NB4 (cell line): ENCODE results near the gene OVOL3.
"Not testable (repeated sequence)": the region's sequence is repeated elsewhere in the genome, so short reads cannot be mapped to it uniquely, and the experiment has no call there.

ENCODE experiments used
- DNase-seq: peaks from one replicate; pipeline ENCODE4 v3.0.0; 2010; ENCODE audit warnings: low read depth
- H3K4me3 ChIP-seq: one replicate; pipeline ENCODE4 v1.5.1; 2011; ENCODE audit warnings: mild to moderate bottlenecking, low read depth, low read length, moderate library complexity
- MYC ChIP-seq: IDR thresholded peaks from 2 replicates; pipeline ENCODE4 v1.6.1; 2011; ENCODE audit warnings: low read depth, low read length
- POLR2A ChIP-seq: IDR thresholded peaks from 2 replicates; pipeline ENCODE4 v1.6.1; 2011; ENCODE audit warnings: mild to moderate bottlenecking; ENCODE audit not compliant: insufficient read length; ENCODE audit errors: extremely low read depth
- TF ChIP-seq, protein P1 (sequence below): IDR thresholded peaks from one replicate; pipeline ENCODE4 v1.5.1; 2012; ENCODE audit warnings: low read depth, low read length
- TF ChIP-seq, protein P2 (sequence below): IDR thresholded peaks from 2 replicates; pipeline ENCODE4 v1.6.1; 2011; ENCODE audit warnings: low read depth, low read length

The OVOL3 gene

DNA sequence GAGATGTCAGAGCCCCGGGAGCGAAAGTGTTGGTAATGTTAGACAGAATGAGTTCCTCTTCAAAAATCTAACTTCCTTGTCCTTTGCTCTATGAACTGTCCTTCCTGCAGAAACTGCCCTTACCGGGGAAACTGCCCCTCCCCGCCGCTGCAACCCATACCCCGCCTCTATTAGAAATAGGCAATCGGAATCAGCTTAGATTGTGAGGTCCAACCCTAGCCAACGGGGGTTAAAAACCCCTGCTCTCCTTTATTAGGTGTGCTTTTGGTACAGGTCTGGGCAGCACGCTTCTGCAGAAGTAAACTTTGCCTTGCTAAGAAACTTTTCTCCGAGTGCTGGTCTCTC lies 17.4 kb downstream of the OVOL3 start:
- peak overlapping the region; percentile 60 for H3K4me3 ChIP-seq
- TF ChIP-seq MYC (no peak), POLR2A (no peak)
- TF ChIP-seq, protein P1, sequence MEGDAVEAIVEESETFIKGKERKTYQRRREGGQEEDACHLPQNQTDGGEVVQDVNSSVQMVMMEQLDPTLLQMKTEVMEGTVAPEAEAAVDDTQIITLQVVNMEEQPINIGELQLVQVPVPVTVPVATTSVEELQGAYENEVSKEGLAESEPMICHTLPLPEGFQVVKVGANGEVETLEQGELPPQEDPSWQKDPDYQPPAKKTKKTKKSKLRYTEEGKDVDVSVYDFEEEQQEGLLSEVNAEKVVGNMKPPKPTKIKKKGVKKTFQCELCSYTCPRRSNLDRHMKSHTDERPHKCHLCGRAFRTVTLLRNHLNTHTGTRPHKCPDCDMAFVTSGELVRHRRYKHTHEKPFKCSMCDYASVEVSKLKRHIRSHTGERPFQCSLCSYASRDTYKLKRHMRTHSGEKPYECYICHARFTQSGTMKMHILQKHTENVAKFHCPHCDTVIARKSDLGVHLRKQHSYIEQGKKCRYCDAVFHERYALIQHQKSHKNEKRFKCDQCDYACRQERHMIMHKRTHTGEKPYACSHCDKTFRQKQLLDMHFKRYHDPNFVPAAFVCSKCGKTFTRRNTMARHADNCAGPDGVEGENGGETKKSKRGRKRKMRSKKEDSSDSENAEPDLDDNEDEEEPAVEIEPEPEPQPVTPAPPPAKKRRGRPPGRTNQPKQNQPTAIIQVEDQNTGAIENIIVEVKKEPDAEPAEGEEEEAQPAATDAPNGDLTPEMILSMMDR, result no peak
- TF ChIP-seq, protein P2, sequence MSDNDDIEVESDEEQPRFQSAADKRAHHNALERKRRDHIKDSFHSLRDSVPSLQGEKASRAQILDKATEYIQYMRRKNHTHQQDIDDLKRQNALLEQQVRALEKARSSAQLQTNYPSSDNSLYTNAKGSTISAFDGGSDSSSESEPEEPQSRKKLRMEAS, result no peak
- peak; percentile 66 for DNase-seq

DNA sequence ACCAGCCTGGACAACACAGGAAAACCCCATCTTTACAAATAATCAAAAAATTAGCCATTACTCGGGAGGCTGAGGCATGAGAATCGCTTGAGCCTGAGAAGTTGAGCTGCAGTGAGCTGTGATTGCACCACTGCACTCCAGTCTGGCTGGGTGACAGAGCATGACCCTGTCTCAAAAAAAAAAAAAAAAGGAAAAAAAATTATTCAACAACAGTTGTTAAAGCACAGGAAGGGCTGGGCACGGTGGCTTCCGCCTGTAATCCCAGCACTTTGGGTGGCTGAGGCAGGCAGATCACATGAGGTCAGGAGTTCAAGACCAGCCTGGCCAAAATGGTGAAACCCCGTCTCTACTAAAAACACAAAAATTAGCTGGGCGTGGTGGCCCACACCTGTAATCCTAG lies 20.3 kb downstream of the OVOL3 start:
- H3K4me3 ChIP-seq, DNase-seq: not testable (repeated sequence)

DNA sequence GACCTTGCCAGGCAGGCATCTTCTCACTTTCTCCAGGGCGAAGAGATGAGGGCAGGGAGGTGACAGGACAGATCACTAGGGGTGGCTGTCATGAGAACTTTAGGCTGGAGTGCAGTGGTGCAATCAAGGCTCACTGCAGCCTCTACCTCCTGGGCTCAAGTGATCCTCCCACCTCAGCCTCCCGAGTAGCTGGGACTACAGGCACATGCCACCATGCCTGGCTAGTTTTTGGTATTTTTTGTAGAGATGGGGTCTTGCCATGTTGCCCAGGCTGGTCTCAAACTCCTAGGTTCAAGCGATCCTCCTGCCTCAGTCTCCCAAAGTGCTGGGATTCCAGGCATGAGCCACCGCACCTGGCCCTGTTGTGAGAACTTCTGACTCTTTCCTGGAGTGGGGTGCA lies 23.9 kb downstream of the OVOL3 start:
- DNase-seq, result not testable (repeated sequence)

DNA sequence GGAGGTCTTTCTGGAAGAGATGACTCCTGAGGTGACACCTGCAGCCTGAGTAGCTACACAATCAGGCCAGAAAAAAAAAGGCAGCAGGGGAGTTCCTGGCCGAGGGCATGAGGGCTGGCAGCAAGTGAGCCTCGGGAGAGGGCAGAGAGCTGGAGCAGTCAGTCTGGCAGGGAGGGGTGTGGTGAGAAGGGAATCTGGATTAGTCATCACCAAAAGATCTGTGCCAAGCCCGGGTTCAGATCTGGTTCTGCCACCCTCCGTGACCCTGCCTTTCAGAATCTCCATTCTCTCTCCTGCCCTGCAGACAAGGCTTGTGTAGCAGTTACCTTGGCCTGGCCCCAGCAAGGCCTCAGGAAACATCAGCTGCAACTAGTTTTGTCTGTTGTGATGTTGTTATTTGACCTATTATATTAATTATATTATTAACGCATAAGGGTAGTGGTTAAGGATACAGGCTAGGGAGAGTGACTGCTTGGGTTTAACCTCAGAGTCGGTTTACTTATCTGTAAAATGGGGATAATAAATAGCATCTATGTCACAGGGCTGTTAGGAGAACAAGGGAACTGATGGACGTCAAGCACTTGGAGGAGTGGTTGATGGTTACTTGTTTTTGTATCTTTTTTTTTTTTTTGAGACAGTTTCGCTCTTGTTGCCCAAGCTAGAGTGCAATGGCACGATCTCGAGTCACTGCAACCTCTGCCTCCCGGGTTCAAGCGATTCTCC lies 26.2 kb downstream of the OVOL3 start:
- TF ChIP-seq, protein P1, result no peak
- no peak for TF ChIP-seq MYC
- TF ChIP-seq, protein P2, result no peak
- TF ChIP-seq POLR2A, result no peak
- H3K4me3 ChIP-seq, result no peak overlapping the region
- DNase-seq, result no peak

More for the DNA sequence above, 23.9 kb downstream of the OVOL3 start:
- H3K4me3 ChIP-seq, result not testable (repeated sequence)

DNA sequence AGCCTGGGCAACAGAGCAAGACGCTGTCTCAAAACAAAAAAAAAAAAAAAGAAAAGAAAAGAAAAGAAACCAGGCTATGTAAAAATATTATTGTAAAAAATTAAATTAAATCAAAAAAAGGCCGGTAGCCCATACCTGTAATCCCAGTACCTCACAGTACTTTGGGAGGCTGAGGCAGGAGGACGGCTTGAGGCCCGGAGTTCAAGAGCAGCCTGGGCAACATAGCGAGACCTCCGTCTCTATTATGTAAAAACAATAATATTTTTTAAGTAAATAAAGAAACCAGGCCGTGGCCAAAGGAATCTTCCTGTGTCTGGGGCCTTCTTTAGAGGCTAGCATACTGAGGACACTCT lies 28.2 kb downstream of the OVOL3 start:
- DNase-seq, result no peak
- peak overlapping the region; percentile 92 for H3K4me3 ChIP-seq
- TF ChIP-seq MYC, result no peak
- TF ChIP-seq POLR2A, result no peak
- TF ChIP-seq, protein P2, result no peak
- TF ChIP-seq, protein P1, result no peak

DNA sequence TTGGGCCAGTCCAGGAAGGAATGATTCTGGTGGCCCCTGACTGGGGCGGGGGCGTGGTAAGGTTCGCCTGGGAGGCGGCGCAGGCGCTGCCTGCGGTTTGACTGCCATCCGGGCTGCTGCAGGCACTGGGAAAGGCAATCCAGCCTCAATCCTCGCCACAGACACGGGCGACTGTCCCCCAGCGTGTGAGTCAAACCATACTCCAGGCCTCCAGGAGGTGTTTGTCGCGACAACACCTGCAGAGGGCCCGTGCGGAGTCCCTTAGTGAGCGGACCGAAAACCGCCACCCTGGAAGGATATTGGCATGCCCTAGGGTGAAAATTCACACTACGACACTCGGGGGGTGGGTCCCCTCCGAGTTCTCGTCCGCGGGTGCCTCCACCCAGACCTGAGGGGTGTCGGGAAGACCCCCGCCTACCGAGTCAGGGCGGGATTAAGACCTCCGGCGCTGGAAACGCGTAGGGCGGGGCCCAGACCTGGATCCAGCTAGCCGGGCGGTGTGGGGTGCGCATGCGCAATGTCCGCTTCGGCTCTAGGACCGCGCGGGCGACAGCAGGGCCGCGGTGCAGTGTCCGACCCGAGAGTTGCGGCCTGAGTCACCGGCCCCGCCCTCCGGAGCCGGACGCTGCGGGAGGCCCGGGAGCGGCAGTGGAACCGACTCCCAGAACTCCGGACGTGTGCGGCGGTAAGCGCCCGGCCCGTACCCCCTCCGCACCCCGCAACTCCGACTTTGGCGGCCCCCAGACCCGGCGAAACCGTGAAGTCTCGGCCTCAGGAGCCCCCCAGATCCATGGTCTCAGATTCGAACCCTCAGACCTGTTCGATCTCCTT lies 28.7 kb downstream of the OVOL3 start, which contains the start of gene CAPNS1:
TSS of gene CAPNS1 (plus strand) at position 594 of the 831 bp plus-strand sequence. CDS start 946 bp downstream, outside the sequence.
- TF ChIP-seq, protein P2, result peak; percentile 49; the same call in 1 of the 2 replicates
- TF ChIP-seq MYC (no peak; the same call in none of the 2 replicates), POLR2A (peak; percentile 64)
- DNase-seq, result peak; percentile 94
- H3K4me3 ChIP-seq, result peak within 1 kb of the TSS; percentile 92

DNA sequence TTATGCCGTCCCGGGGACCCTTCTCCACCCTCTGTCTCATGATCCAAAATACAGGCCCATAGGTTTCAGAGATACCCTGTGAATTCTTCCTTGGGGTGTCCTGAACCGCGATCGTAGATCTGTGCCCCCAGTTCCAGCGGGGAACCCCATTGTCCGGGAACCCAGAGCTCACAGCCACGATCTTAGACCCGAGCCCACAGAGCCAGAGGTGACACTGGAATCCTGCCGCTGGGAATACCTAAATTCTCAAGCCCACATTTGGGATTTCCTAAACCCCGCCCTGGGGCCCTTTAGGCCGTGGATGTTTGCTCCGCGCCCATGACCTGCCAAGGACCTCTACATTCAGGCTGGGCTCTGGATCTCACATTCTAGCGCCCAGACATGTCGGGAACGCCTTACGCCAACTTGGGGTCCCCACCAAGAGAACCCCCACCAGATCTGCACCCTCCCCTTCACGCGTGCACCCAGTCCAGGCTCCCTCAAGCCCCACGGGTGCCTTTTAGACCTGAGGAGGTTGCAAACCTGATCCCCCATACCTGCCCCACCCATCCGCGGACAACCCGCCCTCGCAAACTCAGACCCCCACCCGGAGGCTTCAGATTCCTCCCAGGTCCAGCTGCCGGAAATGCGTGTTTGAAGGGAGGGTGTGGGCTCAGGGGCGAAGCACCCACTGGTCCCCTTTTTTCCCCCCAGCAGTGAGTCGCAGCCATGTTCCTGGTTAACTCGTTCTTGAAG lies 29.5 kb downstream of the OVOL3 start:
- TF ChIP-seq POLR2A (peak; percentile 5), MYC (no peak)
- DNase-seq, result peak; percentile 71

More for the DNA sequence above, 29.5 kb downstream of the OVOL3 start:
- H3K4me3 ChIP-seq, result peak overlapping the region; percentile 92
